Thyroid gland (tissue), 4 donors: ENCODE data around the gene SNX9.

Experiments used
- CTCF ChIP-seq, 6 experiments: fragments of 200-600 bp in 3 of 6; fragments of 450-650 bp in 3 of 6; sonication (generic) in 3 of 6; IDR thresholded peaks; one replicate each; pipeline ENCODE4 v1.5.1; 2016 to 2019; ENCODE audit warnings: antibody characterized with exemption in 6 of 6, mild to moderate bottlenecking in 2 of 6, inconsistent platforms in 1 of 6, moderate library complexity in 1 of 6
- POLR2A ChIP-seq, 2 donors: fragments of 450-650 bp; IDR thresholded peaks; one replicate each; pipeline ENCODE4 v1.6.1; 2017; ENCODE audit warnings: antibody characterized with exemption in 2 of 2, mild to moderate bottlenecking in 2 of 2, moderate library complexity in 1 of 2

- TF ChIP-seq POLR2A (IDR thresholded peaks at IDR 0.05) (no peak), CTCF (IDR thresholded peaks at IDR 0.05) (no peak)
Observed at GRCh38 chr6:157811137-157811475, 11.9 kb upstream of the SNX9 start.
